WERI-Rb-1 (cell line): Measurements from ENCODE around the gene GTF2H3.

Experiments used
- DNase-seq: peaks from one replicate; pipeline ENCODE4 v3.0.0-alpha.2; 2020
- H3K27ac ChIP-seq: fragments of 250-450 bp; sonication (Bioruptor Pico); 2 replicates; pipeline ENCODE4 v1.5.1; 2020; ENCODE audit warnings: mild to moderate bottlenecking, moderate library complexity
- H3K27me3 ChIP-seq: fragments of 250-450 bp; sonication (Bioruptor Pico); 2 replicates; pipeline ENCODE4 v1.5.1; 2021; ENCODE audit warnings: mild to moderate bottlenecking, low read depth, moderate library complexity; ENCODE audit not compliant: insufficient read depth, severe bottlenecking
- H3K36me3 ChIP-seq: fragments of 250-450 bp; sonication (Bioruptor Pico); 2 replicates; pipeline ENCODE4 v1.5.1; 2020; ENCODE audit warnings: mild to moderate bottlenecking, moderate library complexity
- H3K4me3 ChIP-seq: 2 replicates; pipeline ENCODE4 v1.5.1; 2011; ENCODE audit warnings: low read depth, mild to moderate bottlenecking, control low read depth, low read length
- H3K9me3 ChIP-seq: fragments of 250-450 bp; sonication (Bioruptor Pico); 2 replicates; pipeline ENCODE4 v1.5.1; 2021; ENCODE audit warnings: mild to moderate bottlenecking, moderate library complexity; ENCODE audit not compliant: severe bottlenecking
- TF ChIP-seq, protein P1 (sequence below): IDR thresholded peaks from 2 replicates; pipeline ENCODE4 v1.5.1; 2011; ENCODE audit warnings: low read depth, mild to moderate bottlenecking, control low read depth, inconsistent platforms, low read length

GTF2H3 gene

GRCh38 chr12:123659996-123660727, 26.5 kb downstream of the GTF2H3 start:
- TF ChIP-seq, protein P1, sequence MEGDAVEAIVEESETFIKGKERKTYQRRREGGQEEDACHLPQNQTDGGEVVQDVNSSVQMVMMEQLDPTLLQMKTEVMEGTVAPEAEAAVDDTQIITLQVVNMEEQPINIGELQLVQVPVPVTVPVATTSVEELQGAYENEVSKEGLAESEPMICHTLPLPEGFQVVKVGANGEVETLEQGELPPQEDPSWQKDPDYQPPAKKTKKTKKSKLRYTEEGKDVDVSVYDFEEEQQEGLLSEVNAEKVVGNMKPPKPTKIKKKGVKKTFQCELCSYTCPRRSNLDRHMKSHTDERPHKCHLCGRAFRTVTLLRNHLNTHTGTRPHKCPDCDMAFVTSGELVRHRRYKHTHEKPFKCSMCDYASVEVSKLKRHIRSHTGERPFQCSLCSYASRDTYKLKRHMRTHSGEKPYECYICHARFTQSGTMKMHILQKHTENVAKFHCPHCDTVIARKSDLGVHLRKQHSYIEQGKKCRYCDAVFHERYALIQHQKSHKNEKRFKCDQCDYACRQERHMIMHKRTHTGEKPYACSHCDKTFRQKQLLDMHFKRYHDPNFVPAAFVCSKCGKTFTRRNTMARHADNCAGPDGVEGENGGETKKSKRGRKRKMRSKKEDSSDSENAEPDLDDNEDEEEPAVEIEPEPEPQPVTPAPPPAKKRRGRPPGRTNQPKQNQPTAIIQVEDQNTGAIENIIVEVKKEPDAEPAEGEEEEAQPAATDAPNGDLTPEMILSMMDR, result no peak
- Histone ChIP-seq H3K27me3 (no peaks in the 10 kb centered on the region), H3K27ac (no peak overlapping the region), H3K36me3 (peaks cover 26% of the 10 kb centered on the region), H3K4me3 (no peak overlapping the region), H3K9me3 (no peaks in the 10 kb centered on the region)
- no peak for DNase-seq

DNA sequence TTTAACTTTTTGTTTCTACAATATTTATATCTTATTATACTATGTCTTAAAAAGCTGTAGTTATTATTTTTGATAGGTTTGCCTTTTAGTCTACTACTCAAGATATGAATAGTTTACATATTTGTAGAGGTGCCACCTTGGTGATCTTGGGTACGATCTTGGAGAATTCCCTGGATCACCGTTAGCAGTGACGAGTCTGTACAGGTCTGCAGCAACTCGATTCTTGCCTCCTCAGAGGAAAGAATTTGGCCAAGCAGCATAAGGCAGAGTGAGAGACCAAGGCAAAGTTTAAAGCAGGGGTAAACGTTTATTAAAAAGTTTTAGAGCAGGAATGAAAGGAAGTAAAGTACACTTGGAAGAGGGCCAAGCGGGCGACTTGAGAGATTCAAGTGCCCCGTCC, 34.1 kb downstream of the GTF2H3 start:
- no peaks in the 10 kb centered on the region for H3K9me3 ChIP-seq
- H3K36me3 ChIP-seq, result peaks cover 3% of the 10 kb centered on the region; the same call in 1 of the 2 replicates
- TF ChIP-seq, protein P1, result no peak
- no peak overlapping the region for H3K4me3 ChIP-seq
- no peak for DNase-seq
- H3K27ac ChIP-seq, result no peak overlapping the region
- no peaks in the 10 kb centered on the region for H3K27me3 ChIP-seq

- Histone ChIP-seq H3K9me3 (no peaks in the 10 kb centered on the region), H3K27ac (peak within 1 kb of the TSS; percentile 44), H3K4me3 (peak within 1 kb of the TSS; percentile 82), H3K36me3 (peaks cover 9% of the 10 kb centered on the region), H3K27me3 (no peaks in the 10 kb centered on the region)
- peak; percentile 95 for DNase-seq
- TF ChIP-seq, protein P1, result no peak
These were observed 37.5 kb downstream of the GTF2H3 start, which contains the start of gene TCTN2 for GRCh38 chr12:123670882-123671728. TSS of gene TCTN2 (plus strand) at chr12:123671113. CDS start at chr12:123671241, 128 bp downstream.

DNA sequence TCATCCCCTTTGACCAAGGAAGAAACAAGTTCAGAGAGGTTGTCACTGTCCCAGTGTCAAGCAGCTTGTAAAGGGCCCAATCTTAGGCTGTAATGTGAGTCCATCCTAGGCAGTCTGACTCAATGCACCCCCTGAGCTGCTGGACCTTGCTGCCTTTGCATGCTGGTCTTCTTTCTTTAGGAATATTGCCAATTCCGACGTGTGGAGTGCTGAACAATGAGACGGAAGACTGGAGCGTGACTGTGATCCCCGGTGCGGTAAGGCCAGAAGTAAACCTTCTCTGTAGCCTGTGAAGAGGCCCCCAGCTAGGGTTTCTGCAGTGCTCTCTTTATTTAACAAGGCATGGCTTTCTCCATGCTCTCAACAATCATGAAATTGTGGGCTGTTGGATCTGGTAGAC, 38.2 kb downstream of the GTF2H3 start:
- peak overlapping the region; percentile 82 for H3K4me3 ChIP-seq
- DNase-seq, result no peak
- TF ChIP-seq, protein P1, result no peak
- H3K27ac ChIP-seq, result no peak overlapping the region
- H3K27me3 ChIP-seq, result no peaks in the 10 kb centered on the region
- H3K36me3 ChIP-seq, result peaks cover 12% of the 10 kb centered on the region
- no peaks in the 10 kb centered on the region for H3K9me3 ChIP-seq

DNA sequence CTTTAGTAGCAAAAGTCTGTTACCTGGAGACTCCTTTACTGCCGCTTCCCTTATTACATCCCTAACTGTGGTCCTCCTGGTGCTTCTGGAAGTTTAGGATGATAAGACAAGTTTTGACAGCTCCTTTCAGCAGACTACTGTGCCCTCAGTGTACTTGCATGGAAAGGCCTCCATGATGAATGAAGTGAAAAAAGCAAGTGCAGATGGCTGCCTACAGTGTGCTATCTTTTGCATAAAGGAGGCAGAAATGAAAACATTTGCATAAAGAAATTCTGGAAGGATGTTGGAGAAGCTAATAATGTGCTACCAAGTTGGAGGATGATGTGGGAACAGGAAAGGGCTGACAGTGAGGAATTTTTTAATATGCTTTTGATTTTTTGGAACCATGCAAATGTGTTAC, 41.8 kb downstream of the GTF2H3 start:
- no peak for DNase-seq
- Histone ChIP-seq H3K4me3 (no peak overlapping the region), H3K9me3 (no peaks in the 10 kb centered on the region), H3K36me3 (peaks cover 21% of the 10 kb centered on the region), H3K27ac (no peak overlapping the region), H3K27me3 (no peaks in the 10 kb centered on the region)
- TF ChIP-seq, protein P1, result no peak
